Subcutaneous abdominal adipose tissue (tissue), 5 donors: Measurements from ENCODE around the gene CRACR2A.

Experiments
- H3K27ac ChIP-seq: one replicate; pipeline ENCODE4 v1.7.0; 2013; ENCODE audit warnings: low read depth, mild to moderate bottlenecking, inconsistent platforms, low read length, moderate library complexity
- H3K27me3 ChIP-seq, 5 donors: one replicate each; pipeline ENCODE4 v1.7.0; 2013; ENCODE audit warnings: low read length in 5 of 5, inconsistent platforms in 1 of 5; ENCODE audit not compliant: control insufficient read depth in 5 of 5, insufficient read depth in 4 of 5
- H3K36me3 ChIP-seq, 5 donors: one replicate each; pipeline ENCODE4 v1.7.0; 2013; ENCODE audit warnings: low read length in 5 of 5; ENCODE audit not compliant: control insufficient read depth in 5 of 5, insufficient read depth in 5 of 5
- H3K4me1 ChIP-seq, 5 donors: one replicate each; pipeline ENCODE4 v1.7.0; 2013; ENCODE audit warnings: low read length in 5 of 5, mild to moderate bottlenecking in 3 of 5, moderate library complexity in 1 of 5; ENCODE audit not compliant: control insufficient read depth in 5 of 5, insufficient read depth in 5 of 5
- H3K4me3 ChIP-seq, 5 donors: one replicate each; pipeline ENCODE4 v1.7.0; 2013; ENCODE audit warnings: low read length in 5 of 5, low read depth in 1 of 5
- H3K9ac ChIP-seq, 5 donors: one replicate each; pipeline ENCODE4 v1.7.0; 2013; ENCODE audit warnings: low read length in 5 of 5, mild to moderate bottlenecking in 4 of 5, moderate library complexity in 3 of 5
- H3K9me3 ChIP-seq, 5 donors: one replicate each; pipeline ENCODE4 v1.7.0; 2013; ENCODE audit warnings: low read length in 5 of 5; ENCODE audit not compliant: control insufficient read depth in 5 of 5
- donor health status: healthy.
- donor health status: healthy.
- donor health status: healthy.
- donor health status: healthy.
- donor health status: healthy.

The CRACR2A gene

GRCh38 chr12:3576891-3577290, 176.0 kb downstream of the CRACR2A start:
- Histone ChIP-seq H3K9ac (no peak overlapping the region), H3K27ac (no peak overlapping the region), H3K36me3 (no peaks in the 10 kb centered on the region), H3K4me3 (no peak overlapping the region), H3K9me3 (no peaks in the 10 kb centered on the region), H3K4me1 (no peaks in the 10 kb centered on the region), H3K27me3 (peaks cover 0 to 7% (median 3%) of the 10 kb centered on the region in 5 donors)

GRCh38 chr12:3574986-3575385, 177.9 kb downstream of the CRACR2A start:
- no peak overlapping the region for H3K4me3 ChIP-seq
- no peak overlapping the region for H3K9ac ChIP-seq
- no peaks in the 10 kb centered on the region for H3K36me3 ChIP-seq
- no peaks in the 10 kb centered on the region for H3K9me3 ChIP-seq
- no peaks in the 10 kb centered on the region for H3K4me1 ChIP-seq
- H3K27ac ChIP-seq = no peak overlapping the region
- peaks cover 0 to 7% (median 3%) of the 10 kb centered on the region in 5 donors for H3K27me3 ChIP-seq

GRCh38 chr12:3572560-3572959, 180.3 kb downstream of the CRACR2A start:
- no peak overlapping the region for H3K9ac ChIP-seq
- no peak overlapping the region for H3K4me3 ChIP-seq
- H3K27ac ChIP-seq = no peak overlapping the region
- no peaks in the 10 kb centered on the region for H3K9me3 ChIP-seq
- no peaks in the 10 kb centered on the region for H3K4me1 ChIP-seq
- peaks cover 0 to 7% (median 3%) of the 10 kb centered on the region in 5 donors for H3K27me3 ChIP-seq
- H3K36me3 ChIP-seq = no peaks in the 10 kb centered on the region

- Histone ChIP-seq H3K4me1 (no peaks in the 10 kb centered on the region), H3K36me3 (no peaks in the 10 kb centered on the region), H3K9me3 (no peaks in the 10 kb centered on the region), H3K27me3 (peaks cover 0 to 7% (median 3%) of the 10 kb centered on the region in 5 donors), H3K9ac (no peak overlapping the region), H3K27ac (no peak overlapping the region), H3K4me3 (no peak overlapping the region)
Observed at GRCh38 chr12:3571724-3572123, 181.2 kb downstream of the CRACR2A start.

GRCh38 chr12:3571323-3571722, 181.6 kb downstream of the CRACR2A start:
- H3K27me3 ChIP-seq = peaks cover 0 to 5% (median 2%) of the 10 kb centered on the region in 5 donors
- H3K9ac ChIP-seq = no peak overlapping the region

GRCh38 chr12:3568695-3569094, 184.2 kb downstream of the CRACR2A start:
- Histone ChIP-seq H3K27me3 (no peaks in the 10 kb centered on the region), H3K4me1 (no peaks in the 10 kb centered on the region), H3K36me3 (no peaks in the 10 kb centered on the region), H3K4me3 (no peak overlapping the region), H3K9ac (no peak overlapping the region), H3K27ac (no peak overlapping the region), H3K9me3 (no peaks in the 10 kb centered on the region)

More at GRCh38 chr12:3571323-3571722, 181.6 kb downstream of the CRACR2A start:
- Histone ChIP-seq H3K36me3 (no peaks in the 10 kb centered on the region), H3K4me3 (no peak overlapping the region), H3K27ac (no peak overlapping the region), H3K9me3 (no peaks in the 10 kb centered on the region), H3K4me1 (no peaks in the 10 kb centered on the region)

GRCh38 chr12:3565985-3566384, 186.9 kb downstream of the CRACR2A start:
- peaks cover 0 to 12% (median 0%) of the 10 kb centered on the region in 5 donors for H3K27me3 ChIP-seq
- no peak overlapping the region for H3K4me3 ChIP-seq
- peaks cover 0 to 4% (median 0%) of the 10 kb centered on the region in 5 donors for H3K9me3 ChIP-seq
- H3K36me3 ChIP-seq = no peaks in the 10 kb centered on the region
- H3K4me1 ChIP-seq = no peaks in the 10 kb centered on the region
- no peak overlapping the region for H3K27ac ChIP-seq
- H3K9ac ChIP-seq = no peak overlapping the region
